Measurements from ENCODE around the gene MUC3A.
"Not testable (repeated sequence)": the region's sequence is repeated elsewhere in the genome, so short reads cannot be mapped to it uniquely, and the experiment has no call there.

GRCh38 chr7:100919779-100920437 lies 29.4 kb upstream of the MUC3A start:
- TF ChIP-seq POLR2AphosphoS5, CTCF (IDR thresholded peaks at IDR 0.05): not testable (repeated sequence)
